ENCODE results near the gene WWC1.

Gene WWC1

GRCh38 chr5:168362097-168362885 is 70.8 kb downstream of the WWC1 start:
- no peak for DNase-seq (ENCODE audit: insufficient read length, low spot score)
- no peak for FAIRE-seq
- no peak for TF ChIP-seq POLR2A (IDR thresholded peaks at IDR 0.05; ENCODE audit: low read depth, low read length)

DNA sequence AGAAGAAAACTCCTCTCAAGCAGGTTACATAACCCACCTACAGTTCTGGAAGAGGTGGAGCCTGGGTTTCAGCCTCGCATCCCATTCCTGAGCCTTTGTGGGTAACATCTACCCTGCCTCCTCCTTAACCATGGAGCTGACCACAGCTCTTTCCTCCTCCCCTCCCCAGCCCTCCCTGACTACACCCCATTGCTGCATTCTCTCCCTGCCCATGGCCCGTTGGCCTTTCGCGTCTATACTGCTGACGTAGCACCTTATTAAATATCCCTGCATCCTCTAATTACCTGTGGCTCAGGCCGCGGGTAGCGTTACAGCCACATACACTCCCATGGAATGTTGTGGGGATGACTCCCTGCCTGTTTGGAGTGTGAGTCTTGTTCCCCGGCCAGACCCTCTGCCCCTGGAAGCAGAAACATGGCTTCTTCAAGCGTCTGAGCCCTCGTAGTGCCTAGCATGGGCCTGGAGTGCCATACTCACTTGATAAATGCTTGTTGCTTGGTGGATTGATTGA is 72.8 kb downstream of the WWC1 start:
- TF ChIP-seq POLR2A (IDR thresholded peaks at IDR 0.05; ENCODE audit: low read depth, low read length): no peak
- FAIRE-seq (no peak), DNase-seq (ENCODE audit: insufficient read length, low spot score) (peak; percentile 20)

DNA sequence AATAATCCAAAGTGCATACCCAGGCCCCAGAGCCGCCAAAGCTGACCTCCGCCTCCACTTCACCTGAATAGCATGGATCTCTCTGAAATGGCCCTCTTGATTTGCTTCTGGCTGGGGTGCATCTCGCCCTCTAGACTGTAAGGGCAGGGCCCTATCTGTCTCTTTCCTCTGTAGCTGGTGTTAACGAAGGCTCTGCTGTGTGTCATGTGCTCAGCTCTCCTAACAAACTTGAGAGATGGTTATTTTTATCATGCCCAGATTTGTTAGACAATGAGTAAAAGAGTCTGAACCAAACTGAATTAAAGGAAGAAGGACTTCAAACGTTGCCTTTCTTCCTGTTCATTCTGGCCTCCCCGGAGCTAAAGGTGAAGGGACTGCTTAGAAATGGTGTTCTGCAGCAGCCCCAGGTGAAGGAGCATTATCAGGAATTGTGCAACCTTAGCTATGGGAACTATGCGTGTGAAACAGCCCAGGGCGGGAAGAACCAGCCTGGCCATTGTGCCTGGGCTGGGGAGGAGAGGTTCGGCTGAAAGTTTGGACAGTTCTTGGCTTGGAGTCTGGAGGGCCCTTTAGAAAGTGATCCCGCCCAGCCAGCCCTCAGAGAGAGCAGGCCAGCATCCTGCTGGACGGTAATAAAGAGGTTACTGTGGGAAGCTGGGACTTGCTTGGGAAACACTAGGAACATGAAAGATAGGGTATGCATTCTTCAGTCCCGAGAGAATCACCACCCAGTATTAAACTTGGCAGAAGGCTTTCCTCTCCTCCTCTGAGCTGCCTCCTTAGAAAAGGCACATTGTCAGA is 73.5 kb downstream of the WWC1 start:
- no peak for DNase-seq (ENCODE audit: insufficient read length, low spot score)
- FAIRE-seq: no peak
- TF ChIP-seq POLR2A (IDR thresholded peaks at IDR 0.05; ENCODE audit: low read depth, low read length): no peak

GRCh38 chr5:168365581-168366081 is 74.2 kb downstream of the WWC1 start:
- TF ChIP-seq POLR2A (IDR thresholded peaks at IDR 0.05; ENCODE audit: low read depth, low read length): no peak
- FAIRE-seq (no peak), DNase-seq (ENCODE audit: insufficient read length, low spot score) (no peak)

DNA sequence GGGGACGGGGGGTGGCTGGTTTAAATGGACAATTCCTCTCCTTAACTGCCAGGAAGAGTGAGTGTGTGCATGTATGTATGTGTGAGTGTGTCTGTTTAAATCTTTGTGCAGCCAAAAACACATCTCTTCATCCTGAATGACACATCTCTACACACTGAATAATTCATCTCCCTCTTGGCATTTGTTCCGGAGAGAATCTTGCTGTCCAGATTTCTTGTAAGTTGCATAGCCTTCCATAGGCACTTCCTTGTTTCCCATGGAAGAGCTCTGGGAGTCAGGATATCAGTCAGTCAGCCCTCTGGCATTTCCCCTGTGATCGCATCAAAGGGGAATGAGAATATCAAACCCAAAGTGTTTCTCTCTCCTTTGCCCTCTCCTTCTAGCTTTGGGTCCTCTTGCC is 74.7 kb downstream of the WWC1 start:
- FAIRE-seq (peak; percentile 75), DNase-seq (ENCODE audit: insufficient read length, low spot score) (peak; percentile 64)
- no peak for TF ChIP-seq POLR2A (IDR thresholded peaks at IDR 0.05; ENCODE audit: low read depth, low read length)

GRCh38 chr5:168368854-168369253 is 77.4 kb downstream of the WWC1 start:
- TF ChIP-seq POLR2A (IDR thresholded peaks at IDR 0.05; ENCODE audit: low read depth, low read length): no peak
- no peak for FAIRE-seq
- DNase-seq (ENCODE audit: insufficient read length, low spot score): no peak

DNA sequence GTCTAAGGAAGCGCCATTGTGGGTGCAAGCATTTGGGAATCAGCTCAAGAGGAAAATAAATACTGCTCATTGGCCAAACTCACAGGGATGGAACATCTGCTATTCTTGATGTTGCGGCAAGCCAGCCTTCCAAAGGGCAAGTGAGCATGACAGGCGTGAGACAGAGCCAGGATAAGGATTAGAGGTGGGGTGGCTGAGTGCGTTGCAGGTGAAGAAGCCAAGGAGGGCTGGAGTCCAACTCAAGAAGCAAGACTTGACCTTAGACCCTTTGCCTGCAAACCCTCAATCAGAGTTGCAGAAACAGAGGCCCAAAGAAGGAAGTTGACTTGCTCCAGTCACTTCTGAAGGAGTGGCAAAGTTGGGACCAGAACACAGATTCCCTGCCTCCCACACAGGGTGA is 79.4 kb downstream of the WWC1 start:
- no peak for DNase-seq (ENCODE audit: insufficient read length, low spot score)
- no peak for FAIRE-seq
- TF ChIP-seq POLR2A (IDR thresholded peaks at IDR 0.05; ENCODE audit: low read depth, low read length): no peak

- no peak for TF ChIP-seq POLR2A (IDR thresholded peaks at IDR 0.05; ENCODE audit: low read depth, low read length)
- DNase-seq (ENCODE audit: insufficient read length, low spot score) (no peak), FAIRE-seq (no peak)
Observed at GRCh38 chr5:168372356-168372946, 81.0 kb downstream of the WWC1 start.

- no peak for TF ChIP-seq POLR2A (IDR thresholded peaks at IDR 0.05; ENCODE audit: low read depth, low read length)
- no peak for DNase-seq (ENCODE audit: insufficient read length, low spot score)
- FAIRE-seq: no peak
Observed at GRCh38 chr5:168374532-168374931, 83.1 kb downstream of the WWC1 start.

GRCh38 chr5:168375214-168375613 is 83.8 kb downstream of the WWC1 start:
- FAIRE-seq (no peak), DNase-seq (ENCODE audit: insufficient read length, low spot score) (no peak)
- TF ChIP-seq POLR2A (IDR thresholded peaks at IDR 0.05; ENCODE audit: low read depth, low read length): no peak

DNA sequence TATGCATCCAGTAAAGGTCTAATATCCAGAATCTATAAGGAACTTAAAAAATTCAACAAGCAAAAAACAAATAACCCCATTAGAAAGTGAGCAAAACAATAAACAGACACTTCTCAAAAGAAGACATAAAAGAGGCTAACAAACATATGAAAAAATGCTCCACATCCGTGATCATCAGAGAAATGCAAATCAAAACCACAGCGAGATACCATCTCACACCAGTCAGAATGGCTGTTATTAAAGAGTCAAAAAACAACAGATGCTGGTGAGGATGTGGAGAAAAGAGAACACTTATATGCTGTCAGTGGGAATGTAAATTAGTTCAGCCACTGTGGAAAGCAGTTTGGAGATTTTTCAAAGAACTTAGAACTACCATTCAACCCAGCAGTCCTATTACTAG is 86.1 kb downstream of the WWC1 start:
- FAIRE-seq (no peak), DNase-seq (ENCODE audit: insufficient read length, low spot score) (no peak)
- no peak for TF ChIP-seq POLR2A (IDR thresholded peaks at IDR 0.05; ENCODE audit: low read depth, low read length)

- DNase-seq (ENCODE audit: insufficient read length, low spot score) (no peak), FAIRE-seq (no peak)
- TF ChIP-seq POLR2A (IDR thresholded peaks at IDR 0.05; ENCODE audit: low read depth, low read length): no peak
Observed at GRCh38 chr5:168378741-168379140, 87.3 kb downstream of the WWC1 start.

DNA sequence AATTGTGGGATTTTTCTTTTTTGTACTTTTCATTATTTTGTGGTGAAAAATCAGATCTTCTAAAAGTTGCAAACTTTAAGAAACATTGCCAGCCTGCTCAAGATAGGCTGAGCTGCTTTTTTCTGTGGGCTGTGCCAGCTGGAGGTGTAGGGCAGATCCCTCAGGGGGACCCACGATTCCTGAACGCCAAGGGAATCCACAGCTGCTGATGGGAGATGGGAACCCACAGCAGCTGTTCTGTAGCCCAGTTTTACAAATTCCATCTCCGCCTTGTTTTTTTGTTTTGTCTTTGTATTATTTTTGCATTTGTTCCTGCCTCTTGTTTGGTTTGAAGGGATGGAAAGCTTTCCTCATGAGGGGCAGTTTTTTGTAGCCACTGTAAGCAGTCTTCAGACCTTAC is 91.0 kb downstream of the WWC1 start:
- TF ChIP-seq POLR2A (IDR thresholded peaks at IDR 0.05; ENCODE audit: low read depth, low read length): no peak
- FAIRE-seq: no peak

DNA sequence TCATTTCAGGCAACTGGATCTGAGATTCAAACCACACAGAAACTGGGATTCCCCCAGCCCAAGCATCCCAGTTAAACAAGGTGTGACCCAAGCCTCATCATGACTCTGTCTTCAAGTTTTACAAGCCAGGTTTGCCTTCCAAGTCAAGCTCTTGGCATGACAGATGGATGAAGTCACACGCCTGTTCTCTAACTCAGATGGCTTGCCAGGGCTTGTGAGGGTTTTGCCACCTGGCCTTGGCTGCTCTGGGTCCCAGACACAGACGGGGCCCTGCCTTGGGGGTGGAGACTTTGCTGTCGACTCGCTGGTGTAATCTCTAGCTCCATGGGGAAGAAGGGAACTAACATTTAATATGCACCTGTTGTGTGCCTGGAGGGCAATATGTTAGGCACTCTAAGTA is 99.0 kb downstream of the WWC1 start:
- FAIRE-seq (no peak), DNase-seq (ENCODE audit: insufficient read length, low spot score) (no peak)
- no peak for TF ChIP-seq POLR2A (IDR thresholded peaks at IDR 0.05; ENCODE audit: low read depth, low read length)

More for the DNA sequence above, 91.0 kb downstream of the WWC1 start:
- no peak for DNase-seq (ENCODE audit: insufficient read length, low spot score)
